H1 (cell line): Measurements from ENCODE around the gene HSD17B1. TPM values are rescaled to one million over a fixed set of nuclear protein-coding genes. Genes with fewer than 3 reads are reported as not detected.

ENCODE experiments used
- CTCF ChIA-PET: fragments of 300-600 bp; sonication (Branson Sonifier 250); formaldehyde crosslinking; loops from one replicate; lab custom pipeline; 2021; ENCODE audit not compliant: partially characterized antibody; lab: Charles Lee
- POLR2A ChIA-PET: fragments of 300-600 bp; sonication (Branson Sonifier 250); formaldehyde crosslinking; loops from one replicate; lab custom pipeline; 2021; ENCODE audit warnings: inconsistent platforms; ENCODE audit not compliant: partially characterized antibody; lab: Charles Lee
- DNase-seq, 2 experiments: peaks; one replicate each; pipeline versions ENCODE4 v3.0.0 to v3.0.0-alpha.2; 2010 to 2022; ENCODE audit warnings: low spot score in 2 of 2, low read depth in 1 of 2, mixed read lengths in 1 of 2
- FAIRE-seq: peaks from 2 replicates; lab custom pipeline; 2011; peaks lifted over from hg19 to GRCh38; lab: Jason Lieb, UNC
- H2AFZ ChIP-seq: 2 replicates; pipeline ENCODE4 v1.8.1; 2012; ENCODE audit warnings: low read length, inconsistent platforms
- H2AK5ac ChIP-seq: 2 replicates; pipeline ENCODE4 v1.6.1; 2013; ENCODE audit warnings: low read depth, low read length
- H2BK120ac ChIP-seq: replicated peaks from 2 replicates; pipeline ENCODE3; 2013; ENCODE audit warnings: low read depth, low read length, inconsistent platforms
- H2BK12ac ChIP-seq: 2 replicates; pipeline ENCODE4 v1.6.1; 2013; ENCODE audit warnings: low read depth, low read length
- H2BK15ac ChIP-seq: 2 replicates; pipeline ENCODE4 v1.6.1; 2013; ENCODE audit warnings: low read length
- H2BK20ac ChIP-seq: 2 replicates; pipeline ENCODE4 v1.6.1; 2013; ENCODE audit warnings: low read length
- H2BK5ac ChIP-seq: 2 replicates; pipeline ENCODE4 v1.6.1; 2013; ENCODE audit warnings: low read depth, low read length
- H3K14ac ChIP-seq: 2 replicates; pipeline ENCODE4 v1.6.1; 2013; ENCODE audit warnings: inconsistent platforms; ENCODE audit not compliant: insufficient read length
- H3K18ac ChIP-seq: 2 replicates; pipeline ENCODE4 v1.6.1; 2013; ENCODE audit warnings: low read length; ENCODE audit errors: extremely low read depth
- H3K23ac ChIP-seq: 2 replicates; pipeline ENCODE4 v1.6.1; 2013; ENCODE audit warnings: inconsistent platforms; ENCODE audit not compliant: insufficient read length
- H3K23me2 ChIP-seq: 2 replicates; pipeline ENCODE4 v1.6.1; 2013; ENCODE audit warnings: low read depth, low read length
- H3K27ac ChIP-seq: 2 replicates; pipeline ENCODE4 v1.6.1; 2011; ENCODE audit warnings: low read depth, low read length, inconsistent platforms
- H3K27me3 ChIP-seq, 4 experiments: replicated peaks in 1 of 4; 1 replicate in 1 of 4; 2 replicates in 3 of 4; pipeline versions ENCODE4 v1.6.1 to v1.8.1; 2011 to 2013; ENCODE audit warnings: low read length in 3 of 4, mild to moderate bottlenecking in 3 of 4, inconsistent platforms in 2 of 4, mixed read lengths in 2 of 4, moderate library complexity in 1 of 4; ENCODE audit not compliant: control insufficient read depth in 3 of 4, insufficient read depth in 3 of 4; ENCODE audit errors: extremely low read depth in 1 of 4
- H3K36me3 ChIP-seq, 4 experiments: 2 replicates each; pipeline versions ENCODE4 v1.6.1 to v1.8.1; 2011 to 2013; ENCODE audit warnings: mild to moderate bottlenecking in 4 of 4, low read length in 3 of 4, moderate library complexity in 2 of 4, control low read depth in 1 of 4, inconsistent platforms in 1 of 4; ENCODE audit not compliant: insufficient read depth in 4 of 4, control insufficient read depth in 2 of 4
- H3K4ac ChIP-seq: replicated peaks from 2 replicates; pipeline ENCODE3; 2013; ENCODE audit warnings: low read length, low read depth, mixed read lengths, inconsistent platforms; ENCODE audit not compliant: insufficient read length
- H3K4me1 ChIP-seq, 4 experiments: replicated peaks in 1 of 4; 1 replicate in 1 of 4; 2 replicates in 3 of 4; pipeline versions ENCODE4 v1.6.1 to v1.8.1; 2011 to 2013; ENCODE audit warnings: low read length in 3 of 4, inconsistent platforms in 2 of 4, mixed read lengths in 1 of 4; ENCODE audit not compliant: insufficient read depth in 4 of 4, control insufficient read depth in 3 of 4
- H3K4me2 ChIP-seq, 2 experiments: 2 replicates each; pipeline versions ENCODE4 v1.6.1 to v1.8.1; 2011 to 2013; ENCODE audit warnings: low read depth in 2 of 2, low read length in 2 of 2, control low read depth in 1 of 2, inconsistent platforms in 1 of 2, mild to moderate bottlenecking in 1 of 2; ENCODE audit not compliant: insufficient read depth in 1 of 2
- H3K4me3 ChIP-seq, 4 experiments: fragments of 200-600, 300-600 bp in 1 of 4; sonication (generic), shearing (Covaris generic), sonication (Bioruptor Twin) in 1 of 4; 2 replicates each; pipeline versions ENCODE4 v1.5.1 to v1.8.1; 2011 to 2016; ENCODE audit warnings: low read length in 4 of 4, low read depth in 3 of 4, control low read depth in 2 of 4, inconsistent platforms in 2 of 4, mild to moderate bottlenecking in 2 of 4, mixed read lengths in 1 of 4, moderate library complexity in 1 of 4; ENCODE audit not compliant: insufficient read depth in 2 of 4; ENCODE audit errors: extremely low read depth in 1 of 4
- H3K56ac ChIP-seq: replicated peaks from 2 replicates; pipeline ENCODE3; 2013; ENCODE audit warnings: low read depth, mild to moderate bottlenecking, mixed read lengths, low read length, inconsistent platforms; ENCODE audit not compliant: insufficient read length
- H3K79me1 ChIP-seq: 2 replicates; pipeline ENCODE4 v1.6.1; 2013; ENCODE audit warnings: low read depth, low read length, control low read depth
- H3K79me2 ChIP-seq, 2 experiments: 2 replicates each; pipeline versions ENCODE4 v1.6.1 to v1.8.1; 2012 to 2013; ENCODE audit warnings: low read length in 2 of 2, mild to moderate bottlenecking in 2 of 2, inconsistent platforms in 1 of 2; ENCODE audit not compliant: insufficient read depth in 2 of 2, control insufficient read depth in 1 of 2
- H3K9ac ChIP-seq, 4 experiments: replicated peaks in 1 of 4; 1 replicate in 1 of 4; 2 replicates in 3 of 4; pipeline versions ENCODE4 v1.6.1 to v1.8.1; 2011 to 2013; ENCODE audit warnings: low read depth in 3 of 4, low read length in 3 of 4, control low read depth in 2 of 4, mild to moderate bottlenecking in 2 of 4, moderate library complexity in 2 of 4, inconsistent platforms in 1 of 4; ENCODE audit errors: extremely low read depth in 1 of 4
- H3K9me3 ChIP-seq, 2 experiments: 2 replicates each; pipeline versions ENCODE4 v1.6.1 to v1.8.1; 2012 to 2013; ENCODE audit warnings: mild to moderate bottlenecking in 2 of 2, moderate library complexity in 2 of 2, control low read depth in 1 of 2, inconsistent platforms in 1 of 2, low read depth in 1 of 2, low read length in 1 of 2, mixed read lengths in 1 of 2; ENCODE audit not compliant: insufficient read depth in 2 of 2
- H4K20me1 ChIP-seq, 2 experiments: replicated peaks in 1 of 2; 2 replicates each; pipeline versions ENCODE3 to v1.8.1; 2011 to 2013; ENCODE audit warnings: inconsistent platforms in 2 of 2, low read length in 2 of 2, mild to moderate bottlenecking in 1 of 2; ENCODE audit not compliant: insufficient read depth in 2 of 2, control insufficient read depth in 1 of 2
- H4K5ac ChIP-seq: 2 replicates; pipeline ENCODE4 v1.6.1; 2013; ENCODE audit warnings: low read length, low read depth, mixed read lengths, inconsistent platforms; ENCODE audit not compliant: insufficient read length
- H4K8ac ChIP-seq: 2 replicates; pipeline ENCODE4 v1.8.0; 2013; ENCODE audit warnings: mild to moderate bottlenecking, moderate library complexity, low read length, inconsistent platforms; ENCODE audit not compliant: insufficient read depth; ENCODE audit errors: extremely low read depth
- H4K91ac ChIP-seq: replicated peaks from 2 replicates; pipeline ENCODE3; 2013; ENCODE audit warnings: low read length, mixed read lengths, inconsistent platforms; ENCODE audit not compliant: insufficient read length
- GTF2F1 ChIP-seq: IDR thresholded peaks from 2 replicates; pipeline ENCODE4 v1.6.1; 2012; ENCODE audit warnings: low read depth, low read length, improper control_type of control experiment, borderline replicate concordance
- RFX5 ChIP-seq: IDR thresholded peaks from 2 replicates; pipeline ENCODE4 v1.6.1; 2011; ENCODE audit warnings: low read depth, low read length, improper control_type of control experiment, borderline replicate concordance
- WGBS, 2 experiments: shearing (Covaris generic) in 1 of 2; methylation state at CpG; one replicate each; pipeline versions ENCODE4 v1.1.6 to v1.1.7; 2013 to 2015; ENCODE audit warnings: low lambda C conversion rate in 2 of 2, mixed read lengths in 2 of 2, inconsistent platforms in 1 of 2, low coverage in 1 of 2, missing lambda C conversion rate in 1 of 2; ENCODE audit not compliant: insufficient replicate concordance in 2 of 2, insufficient coverage in 1 of 2, insufficient read length in 1 of 2; ENCODE audit errors: extremely low coverage in 1 of 2, missing lambda C conversion rate in 1 of 2; 5-methylcytosine and 5-hydroxymethylcytosine counted together
- polyA plus RNA-seq, 7 experiments: library from polyadenylated mRNA; depleted of rRNA in 3 of 7; stranded (reverse) in 5 of 7; unstranded in 2 of 7; fragments of >200 nt in 5 of 7; fragments of 200-250 nt in 2 of 7; gene quantifications; 1 replicate in 5 of 7; 2 replicates in 1 of 7; 4 replicates in 1 of 7; pipeline versions ENCODE4 v1.2.1 to v1.2.3, GENCODE V29; 2011 to 2013; ENCODE audit warnings: missing spikeins in 2 of 7, mixed read lengths in 2 of 7
- total RNA-seq: library from RNA; stranded (reverse); fragmentation: NEBNext Ultra II Directional; extraction: Animal tissue kit (Norgen Biotek cat#: 25700); gene quantifications from 2 replicates; pipeline ENCODE4 v1.2.1, GENCODE V29; 2021

Gene HSD17B1
- total and polyA plus RNA-seq, 2 of the 8 experiments (the other 6 are each of a cell fraction or from before 2014, with no cell fraction given): 0.88 to 1.0 TPM

DNA sequence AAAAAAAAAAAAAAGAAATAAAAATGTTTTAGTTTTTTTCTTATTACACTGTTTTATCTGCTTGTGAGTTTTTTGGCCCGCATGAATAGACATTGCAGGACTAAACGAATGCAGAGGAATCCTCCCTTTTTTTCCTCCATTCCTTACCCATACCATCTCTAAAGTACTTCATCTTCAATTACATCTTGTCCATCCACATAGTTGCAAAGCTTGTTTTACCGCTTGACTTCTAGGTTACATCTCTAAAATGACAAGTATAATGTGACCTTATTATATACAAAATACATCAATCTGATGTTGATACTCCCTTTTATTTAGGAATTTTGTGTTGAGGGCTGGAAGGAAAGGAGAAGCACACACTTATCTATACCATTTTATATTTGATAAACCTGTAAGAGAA lies 43.7 kb downstream of the HSD17B1 start:
- no peaks in the 10 kb centered on the region for H3K4me1 ChIP-seq
- H3K27ac ChIP-seq: no peak overlapping the region
- no peak overlapping the region for H2BK5ac ChIP-seq
- peaks cover 0 to 20% of the 10 kb centered on the region in 2 experiments; a peak in 2 of 4 replicates for H3K79me2 ChIP-seq
- no peak overlapping the region for H3K23ac ChIP-seq
- H3K9me3 ChIP-seq: no peaks in the 10 kb centered on the region
- 94% methylated on average over 3 of the region's 3 CpGs; no CpG with 5 or more reads in 1 of the 2 experiments for WGBS, 2 experiments
- DNase-seq (no peak), FAIRE-seq (no peak)
- ChIA-PET POLR2A (interaction anchor here (1.0 to 1.8 kb wide), 3 partner anchors 10 to 167 kb away, joined by 3 to 5 read pairs (median 4); partner anchors contain the start of gene PSMC3IP), CTCF (interaction anchor here (0.6 to 3.0 kb wide), 7 partner anchors 12 to 211 kb away, joined by 3 to 13 read pairs (median 3); partner anchors contain the start of genes PSMC3IP and RETREG3)
- H2AFZ ChIP-seq: no peak overlapping the region
- H4K5ac ChIP-seq: no peak overlapping the region
- no peak overlapping the region for H2BK12ac ChIP-seq
- H2BK120ac ChIP-seq: no peak overlapping the region
- H3K18ac ChIP-seq: no peak overlapping the region
- no peak overlapping the region for H4K8ac ChIP-seq
- H2BK20ac ChIP-seq: no peak overlapping the region
- peaks cover 0 to 1% of the 10 kb centered on the region in 2 experiments for H4K20me1 ChIP-seq
- H3K56ac ChIP-seq: no peak overlapping the region
- no peak overlapping the region for H2BK15ac ChIP-seq
- no peak overlapping the region for H3K4me2 ChIP-seq
- H3K36me3 ChIP-seq: peaks cover 0 to 5% (median under 1%) of the 10 kb centered on the region in 4 experiments; a peak in 1 of 8 replicates
- no peak overlapping the region for H3K9ac ChIP-seq
- TF ChIP-seq RFX5 (no peak), GTF2F1 (no peak)
- H3K79me1 ChIP-seq: peaks cover 2% of the 10 kb centered on the region; the same call in 1 of the 2 replicates
- H3K23me2 ChIP-seq: no peaks in the 10 kb centered on the region
- no peak overlapping the region for H3K4ac ChIP-seq
- H3K27me3 ChIP-seq: no peaks in the 10 kb centered on the region
- H3K14ac ChIP-seq: no peak overlapping the region
- H2AK5ac ChIP-seq: no peak overlapping the region
- H3K4me3 ChIP-seq: no peak overlapping the region
- H4K91ac ChIP-seq: no peak overlapping the region
